ENCODE measurements around the gene RTTN. TPM values are rescaled to one million over a fixed set of nuclear protein-coding genes. Genes with fewer than 3 reads are reported as not detected.

The RTTN gene
- total RNA-seq, 1 donor from 2014 or later, result 9.5 TPM

DNA sequence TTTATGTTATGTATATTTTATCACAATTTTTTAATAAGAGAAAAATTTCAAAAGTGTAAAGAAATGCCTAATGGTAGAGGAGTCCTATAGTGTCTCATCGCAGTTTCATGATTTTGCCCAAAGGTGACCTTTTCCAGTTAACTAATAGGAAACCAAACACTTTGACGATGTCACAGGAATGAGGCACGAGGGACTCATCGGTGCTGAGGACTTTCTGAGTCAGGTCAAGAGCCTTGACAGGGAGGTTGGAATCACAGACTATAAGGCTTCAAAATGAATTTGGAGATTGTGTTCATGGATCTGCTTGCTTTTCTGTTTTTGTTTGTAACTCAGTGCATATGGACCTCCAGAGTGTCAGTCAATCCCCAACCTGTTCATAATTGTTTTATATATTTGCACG is 15.1 kb upstream of the RTTN start:
- H3K9me3 ChIP-seq, result no peaks in the 10 kb centered on the region
- H3K4me3 ChIP-seq, result no peak overlapping the region
- TF ChIP-seq, protein P1, sequence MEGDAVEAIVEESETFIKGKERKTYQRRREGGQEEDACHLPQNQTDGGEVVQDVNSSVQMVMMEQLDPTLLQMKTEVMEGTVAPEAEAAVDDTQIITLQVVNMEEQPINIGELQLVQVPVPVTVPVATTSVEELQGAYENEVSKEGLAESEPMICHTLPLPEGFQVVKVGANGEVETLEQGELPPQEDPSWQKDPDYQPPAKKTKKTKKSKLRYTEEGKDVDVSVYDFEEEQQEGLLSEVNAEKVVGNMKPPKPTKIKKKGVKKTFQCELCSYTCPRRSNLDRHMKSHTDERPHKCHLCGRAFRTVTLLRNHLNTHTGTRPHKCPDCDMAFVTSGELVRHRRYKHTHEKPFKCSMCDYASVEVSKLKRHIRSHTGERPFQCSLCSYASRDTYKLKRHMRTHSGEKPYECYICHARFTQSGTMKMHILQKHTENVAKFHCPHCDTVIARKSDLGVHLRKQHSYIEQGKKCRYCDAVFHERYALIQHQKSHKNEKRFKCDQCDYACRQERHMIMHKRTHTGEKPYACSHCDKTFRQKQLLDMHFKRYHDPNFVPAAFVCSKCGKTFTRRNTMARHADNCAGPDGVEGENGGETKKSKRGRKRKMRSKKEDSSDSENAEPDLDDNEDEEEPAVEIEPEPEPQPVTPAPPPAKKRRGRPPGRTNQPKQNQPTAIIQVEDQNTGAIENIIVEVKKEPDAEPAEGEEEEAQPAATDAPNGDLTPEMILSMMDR (IDR thresholded peaks at IDR 0.05), result no peak
- no peaks in the 10 kb centered on the region for H3K36me3 ChIP-seq
- intact Hi-C loops (cut with DNase I), result no loop called here
- no peak overlapping the region for H3K27ac ChIP-seq
- no peaks in the 10 kb centered on the region for H3K27me3 ChIP-seq
- H3K4me1 ChIP-seq, result no peaks in the 10 kb centered on the region
- DNase-seq (ENCODE audit: low spot score in 2 of 2), result no peak

DNA sequence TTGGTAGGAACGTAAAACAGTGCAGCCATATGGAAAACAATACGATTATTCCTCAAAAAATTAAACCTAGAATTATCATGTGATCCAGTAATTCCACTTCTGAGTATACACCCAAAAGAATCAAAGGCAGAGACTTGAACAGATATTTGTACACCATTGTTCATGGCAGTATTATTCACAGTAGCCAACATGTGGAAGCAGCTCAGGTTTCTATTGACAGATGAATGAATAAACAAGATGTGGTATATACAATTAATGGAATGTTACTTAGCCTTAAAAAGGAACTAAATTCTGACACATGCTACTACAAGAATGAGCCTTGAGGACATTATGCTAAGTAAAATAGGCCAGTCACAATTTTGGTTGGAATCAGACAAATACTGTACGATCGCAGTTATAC is 14.2 kb upstream of the RTTN start:
- no peak overlapping the region for H3K27ac ChIP-seq
- intact Hi-C loops (cut with DNase I), result no loop called here
- H3K4me1 ChIP-seq, result no peaks in the 10 kb centered on the region
- DNase-seq (ENCODE audit: low spot score in 2 of 2), result no peak
- H3K36me3 ChIP-seq, result no peaks in the 10 kb centered on the region
- no peaks in the 10 kb centered on the region for H3K9me3 ChIP-seq
- H3K4me3 ChIP-seq, result no peak overlapping the region
- H3K27me3 ChIP-seq, result no peaks in the 10 kb centered on the region
- TF ChIP-seq, protein P1 (IDR thresholded peaks at IDR 0.05), result no peak

DNA sequence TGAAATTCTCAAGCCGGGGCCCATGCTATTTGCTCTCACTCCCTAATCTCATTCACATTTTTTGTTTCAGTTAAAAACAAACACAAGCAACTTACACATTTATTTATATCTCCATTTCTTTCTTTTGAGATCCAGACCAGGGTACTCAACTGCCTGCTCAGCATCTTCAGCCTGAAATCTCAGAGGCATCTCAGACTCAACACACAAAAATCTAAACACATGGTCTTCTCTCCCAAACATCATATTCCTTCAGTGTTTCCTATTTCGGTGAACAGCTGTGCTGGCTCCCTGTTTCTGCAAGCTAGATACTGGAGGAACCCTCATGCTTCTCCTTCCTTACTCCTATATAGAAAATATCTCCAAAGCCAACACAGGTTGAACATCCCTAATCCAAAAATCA is 11.3 kb upstream of the RTTN start:
- H3K27ac ChIP-seq, result no peak overlapping the region
- DNase-seq (ENCODE audit: low spot score in 2 of 2), result no peak
- TF ChIP-seq, protein P1 (IDR thresholded peaks at IDR 0.05), result no peak
- no peaks in the 10 kb centered on the region for H3K27me3 ChIP-seq
- no peaks in the 10 kb centered on the region for H3K36me3 ChIP-seq
- intact Hi-C loops (cut with DNase I), result no loop called here
- H3K4me1 ChIP-seq, result no peaks in the 10 kb centered on the region
- no peak overlapping the region for H3K4me3 ChIP-seq
- H3K9me3 ChIP-seq, result no peaks in the 10 kb centered on the region

GRCh38 chr18:70207181-70207580 is 1.7 kb upstream of the RTTN start:
- Histone ChIP-seq H3K4me1 (peaks cover 0 to 5% of the 10 kb centered on the region in 2 donors), H3K36me3 (no peaks in the 10 kb centered on the region), H3K27me3 (no peaks in the 10 kb centered on the region), H3K4me3 (no peak overlapping the region), H3K9me3 (no peaks in the 10 kb centered on the region), H3K27ac (no peak overlapping the region)
- no peak for DNase-seq (ENCODE audit: low spot score in 2 of 2)
- TF ChIP-seq, protein P1 (IDR thresholded peaks at IDR 0.05), result no peak
- intact Hi-C loops (cut with DNase I), result loop anchor here (2.0 kb wide), 1 partner anchor 82 kb away; the partner anchor contains the start of gene SOCS6

GRCh38 chr18:70200286-70200685 is 5.2 kb downstream of the RTTN start:
- intact Hi-C loops (cut with DNase I), result no loop called here
- H3K36me3 ChIP-seq, result peaks cover 15 to 43% of the 10 kb centered on the region in 2 donors

More at GRCh38 chr18:70200286-70200685, 5.2 kb downstream of the RTTN start:
- no peak overlapping the region for H3K4me3 ChIP-seq
- no peak for DNase-seq (ENCODE audit: low spot score in 2 of 2)
- peaks cover 0 to 5% of the 10 kb centered on the region in 2 donors for H3K4me1 ChIP-seq
- TF ChIP-seq, protein P1 (IDR thresholded peaks at IDR 0.05), result no peak
- H3K9me3 ChIP-seq, result no peaks in the 10 kb centered on the region
- H3K27ac ChIP-seq, result no peak overlapping the region
- no peaks in the 10 kb centered on the region for H3K27me3 ChIP-seq
